Measurements from ENCODE around the gene TPGS2. TPM values are rescaled to one million over a fixed set of nuclear protein-coding genes. Genes with fewer than 3 reads are reported as not detected.

TPGS2 gene
- total RNA-seq, 1 donor from 2014 or later = 81.6 TPM

GRCh38 chr18:36843199-36843598 is 14.4 kb upstream of the TPGS2 start:
- Mint-ChIP-seq H3K4me3 (ENCODE audit: low read depth) (no peak overlapping the region), H3K36me3 (ENCODE audit: low read depth) (peaks cover 26% of the 10 kb centered on the region), H3K9me3 (no peaks in the 10 kb centered on the region), H3K27ac (no peak overlapping the region), H3K27me3 (ENCODE audit: low read depth) (no peaks in the 10 kb centered on the region), H3K4me1 (ENCODE audit: low read depth) (peaks cover 1% of the 10 kb centered on the region)
- no peak for DNase-seq (ENCODE audit: low spot score)
- intact Hi-C loops (cut with micrococcal nuclease) = no loop called here

DNA sequence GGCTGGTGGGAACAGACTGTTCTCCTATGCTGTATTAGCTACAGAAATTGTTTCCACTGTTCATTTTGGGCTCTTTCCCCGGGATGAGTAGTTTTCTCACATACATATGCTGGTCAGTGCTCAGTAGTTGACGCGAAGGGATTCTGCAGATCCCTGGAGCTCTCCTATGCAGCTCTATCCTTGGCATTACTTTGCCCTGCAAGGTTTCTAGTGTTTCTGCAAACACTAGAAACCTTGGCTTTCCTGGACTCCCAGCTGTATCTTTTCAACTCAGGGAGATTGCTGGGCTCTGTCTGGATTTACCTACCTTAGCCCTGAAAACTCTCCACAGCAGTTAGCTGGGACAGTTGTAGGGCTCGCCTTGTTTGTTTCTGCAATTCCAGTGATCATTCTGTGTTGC is 11.0 kb upstream of the TPGS2 start:
- no peak for DNase-seq (ENCODE audit: low spot score)
- Mint-ChIP-seq H3K9me3 (no peaks in the 10 kb centered on the region), H3K36me3 (ENCODE audit: low read depth) (peaks cover 50% of the 10 kb centered on the region), H3K27me3 (ENCODE audit: low read depth) (no peaks in the 10 kb centered on the region), H3K4me1 (ENCODE audit: low read depth) (peaks cover 1% of the 10 kb centered on the region), H3K4me3 (ENCODE audit: low read depth) (no peak overlapping the region), H3K27ac (no peak overlapping the region)
- intact Hi-C loops (cut with micrococcal nuclease) = no loop called here

DNA sequence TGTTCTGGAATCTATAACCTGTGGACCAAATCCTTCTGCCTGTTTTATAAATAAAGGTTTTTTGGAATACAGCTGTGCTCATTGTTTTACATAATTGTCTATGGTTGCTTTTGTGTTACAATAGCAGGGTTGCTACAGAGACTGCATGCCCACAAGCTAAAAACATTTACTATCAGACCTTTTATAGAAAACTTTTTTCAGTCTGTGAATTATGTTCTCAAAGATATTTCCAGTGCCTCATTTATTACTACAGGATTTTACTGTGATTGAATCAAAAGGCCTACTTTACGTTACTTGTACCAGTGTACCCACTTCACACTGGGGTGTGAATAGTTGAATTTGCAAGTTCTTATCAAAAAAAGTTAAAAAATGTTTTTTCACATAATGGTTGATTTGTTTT is 7.1 kb upstream of the TPGS2 start:
- no peak for DNase-seq (ENCODE audit: low spot score)
- Mint-ChIP-seq H3K4me3 (ENCODE audit: low read depth) (no peak overlapping the region), H3K27ac (no peak overlapping the region), H3K4me1 (ENCODE audit: low read depth) (peaks cover 10% of the 10 kb centered on the region), H3K9me3 (no peaks in the 10 kb centered on the region), H3K36me3 (ENCODE audit: low read depth) (peaks cover 45% of the 10 kb centered on the region), H3K27me3 (ENCODE audit: low read depth) (no peaks in the 10 kb centered on the region)
- intact Hi-C loops (cut with micrococcal nuclease) = no loop called here

DNA sequence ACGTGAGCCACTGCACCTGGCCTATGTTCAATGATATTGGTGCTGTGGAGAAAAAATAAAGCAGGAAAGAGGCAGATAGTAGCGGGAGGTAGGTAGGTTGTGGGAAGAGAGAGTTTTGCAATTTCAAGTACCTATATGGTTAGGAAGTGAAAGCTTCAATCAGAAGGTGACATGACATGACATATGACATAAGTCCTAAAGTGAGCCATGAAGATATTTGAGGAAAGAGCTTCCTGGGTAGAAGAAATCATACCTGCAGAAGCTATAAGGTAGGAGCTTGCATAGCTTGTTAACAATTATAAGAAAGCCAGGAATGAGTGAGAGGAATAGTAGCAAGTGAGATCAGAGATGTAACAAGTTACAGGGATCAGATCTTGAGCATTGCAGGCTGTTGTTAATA is 4.3 kb upstream of the TPGS2 start:
- intact Hi-C loops (cut with micrococcal nuclease) = no loop called here
- DNase-seq (ENCODE audit: low spot score) = no peak
- no peak overlapping the region for H3K4me3 Mint-ChIP-seq (ENCODE audit: low read depth)
- peaks cover 23% of the 10 kb centered on the region for H3K36me3 Mint-ChIP-seq (ENCODE audit: low read depth)
- H3K27me3 Mint-ChIP-seq (ENCODE audit: low read depth) = no peaks in the 10 kb centered on the region
- H3K4me1 Mint-ChIP-seq (ENCODE audit: low read depth) = peaks cover 25% of the 10 kb centered on the region
- H3K27ac Mint-ChIP-seq = no peak overlapping the region
- H3K9me3 Mint-ChIP-seq = no peaks in the 10 kb centered on the region

- Mint-ChIP-seq H3K27ac (no peak overlapping the region), H3K4me1 (ENCODE audit: low read depth) (peaks cover 38% of the 10 kb centered on the region), H3K36me3 (ENCODE audit: low read depth) (peaks cover 17% of the 10 kb centered on the region), H3K27me3 (ENCODE audit: low read depth) (no peaks in the 10 kb centered on the region), H3K4me3 (ENCODE audit: low read depth) (no peak overlapping the region), H3K9me3 (no peaks in the 10 kb centered on the region)
- DNase-seq (ENCODE audit: low spot score) = no peak
- intact Hi-C loops (cut with micrococcal nuclease) = no loop called here
These were observed 2.3 kb upstream of the TPGS2 start for GRCh38 chr18:36831139-36831538.

GRCh38 chr18:36830158-36830495 is 1.3 kb upstream of the TPGS2 start:
- peak overlapping the region; percentile 9 for H3K27ac Mint-ChIP-seq
- peaks cover 38% of the 10 kb centered on the region for H3K4me1 Mint-ChIP-seq (ENCODE audit: low read depth)
- peak overlapping the region; percentile 88 for H3K4me3 Mint-ChIP-seq (ENCODE audit: low read depth)
- no peaks in the 10 kb centered on the region for H3K27me3 Mint-ChIP-seq (ENCODE audit: low read depth)
- peaks cover 10% of the 10 kb centered on the region for H3K36me3 Mint-ChIP-seq (ENCODE audit: low read depth)
- no peak for DNase-seq (ENCODE audit: low spot score)
- no peaks in the 10 kb centered on the region for H3K9me3 Mint-ChIP-seq
- intact Hi-C loops (cut with micrococcal nuclease) = no loop called here

- peaks cover 15% of the 10 kb centered on the region for H3K36me3 Mint-ChIP-seq (ENCODE audit: low read depth)
- DNase-seq (ENCODE audit: low spot score) = no peak
- H3K27me3 Mint-ChIP-seq (ENCODE audit: low read depth) = no peaks in the 10 kb centered on the region
- peak overlapping the region; percentile 88 for H3K4me3 Mint-ChIP-seq (ENCODE audit: low read depth)
- peaks cover 40% of the 10 kb centered on the region for H3K4me1 Mint-ChIP-seq (ENCODE audit: low read depth)
- no peaks in the 10 kb centered on the region for H3K9me3 Mint-ChIP-seq
- intact Hi-C loops (cut with micrococcal nuclease) = loop anchor here (2.0 to 5.0 kb wide), 4 partner anchors 21 to 857 kb away; partner anchors contain the start of genes ELP2, RMP24 and SLC39A6
- H3K27ac Mint-ChIP-seq = peak overlapping the region; percentile 78
These were observed 758 bp upstream of the TPGS2 start for GRCh38 chr18:36829362-36830157.

- Mint-ChIP-seq H3K36me3 (ENCODE audit: low read depth) (peaks cover 26% of the 10 kb centered on the region), H3K4me1 (ENCODE audit: low read depth) (peaks cover 46% of the 10 kb centered on the region), H3K4me3 (ENCODE audit: low read depth) (peak overlapping the region; percentile 88), H3K9me3 (no peaks in the 10 kb centered on the region), H3K27me3 (ENCODE audit: low read depth) (no peaks in the 10 kb centered on the region), H3K27ac (peak overlapping the region; percentile 95)
- intact Hi-C loops (cut with micrococcal nuclease) = loop anchor here (2.0 to 5.0 kb wide), 4 partner anchors 23 to 855 kb away; partner anchors contain the start of genes ELP2, RMP24 and SLC39A6
- DNase-seq (ENCODE audit: low spot score) = peak; percentile 15
These were observed 609 bp downstream of the TPGS2 start for GRCh38 chr18:36828157-36828629.

- Mint-ChIP-seq H3K4me3 (ENCODE audit: low read depth) (no peak overlapping the region), H3K36me3 (ENCODE audit: low read depth) (peaks cover 30% of the 10 kb centered on the region), H3K9me3 (no peaks in the 10 kb centered on the region), H3K27ac (no peak overlapping the region), H3K27me3 (ENCODE audit: low read depth) (no peaks in the 10 kb centered on the region), H3K4me1 (ENCODE audit: low read depth) (peaks cover 43% of the 10 kb centered on the region)
- no peak for DNase-seq (ENCODE audit: low spot score)
- intact Hi-C loops (cut with micrococcal nuclease) = loop anchor here (5.0 kb wide), 1 partner anchor 54 kb away; no protein-coding TSS in a partner anchor
These were observed 2.2 kb downstream of the TPGS2 start for GRCh38 chr18:36826556-36826955.

- H3K4me1 Mint-ChIP-seq (ENCODE audit: low read depth) = peaks cover 34% of the 10 kb centered on the region
- no peaks in the 10 kb centered on the region for H3K9me3 Mint-ChIP-seq
- H3K36me3 Mint-ChIP-seq (ENCODE audit: low read depth) = peaks cover 38% of the 10 kb centered on the region
- H3K4me3 Mint-ChIP-seq (ENCODE audit: low read depth) = no peak overlapping the region
- H3K27me3 Mint-ChIP-seq (ENCODE audit: low read depth) = no peaks in the 10 kb centered on the region
- no peak overlapping the region for H3K27ac Mint-ChIP-seq
- intact Hi-C loops (cut with micrococcal nuclease) = loop anchor here (5.0 kb wide), 1 partner anchor 53 kb away; no protein-coding TSS in a partner anchor
- no peak for DNase-seq (ENCODE audit: low spot score)
These were observed 3.3 kb downstream of the TPGS2 start for GRCh38 chr18:36825526-36825925.

- Mint-ChIP-seq H3K27me3 (ENCODE audit: low read depth) (no peaks in the 10 kb centered on the region), H3K4me1 (ENCODE audit: low read depth) (peaks cover 14% of the 10 kb centered on the region), H3K9me3 (no peaks in the 10 kb centered on the region), H3K4me3 (ENCODE audit: low read depth) (no peak overlapping the region), H3K27ac (no peak overlapping the region), H3K36me3 (ENCODE audit: low read depth) (peaks cover 57% of the 10 kb centered on the region)
- DNase-seq (ENCODE audit: low spot score) = no peak
- intact Hi-C loops (cut with micrococcal nuclease) = no loop called here
These were observed 7.1 kb downstream of the TPGS2 start for GRCh38 chr18:36821681-36822080.

DNA sequence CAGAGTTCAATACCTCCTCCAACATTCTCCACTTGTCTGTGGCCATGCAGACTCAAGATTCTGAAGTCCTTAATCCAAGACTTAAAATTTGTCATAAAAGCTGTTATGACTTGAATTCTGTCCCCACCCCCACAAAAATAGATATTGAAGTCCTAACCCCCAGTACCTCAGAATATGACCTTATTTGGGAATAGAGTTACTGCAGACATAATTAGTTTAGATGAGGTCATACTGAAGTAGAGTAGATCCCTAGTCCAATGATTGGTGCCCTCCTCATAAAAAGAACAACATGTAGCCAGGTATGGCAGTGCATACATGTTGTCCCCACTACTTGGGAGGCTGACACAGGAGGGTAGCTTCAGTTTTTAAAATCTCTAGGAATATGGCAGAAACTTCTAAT is 9.2 kb downstream of the TPGS2 start:
- H3K4me3 Mint-ChIP-seq (ENCODE audit: low read depth) = no peak overlapping the region
- H3K4me1 Mint-ChIP-seq (ENCODE audit: low read depth) = peaks cover 9% of the 10 kb centered on the region
- H3K27ac Mint-ChIP-seq = no peak overlapping the region
- DNase-seq (ENCODE audit: low spot score) = no peak
- intact Hi-C loops (cut with micrococcal nuclease) = no loop called here
- H3K36me3 Mint-ChIP-seq (ENCODE audit: low read depth) = peaks cover 62% of the 10 kb centered on the region
- H3K9me3 Mint-ChIP-seq = no peaks in the 10 kb centered on the region
- H3K27me3 Mint-ChIP-seq (ENCODE audit: low read depth) = no peaks in the 10 kb centered on the region

GRCh38 chr18:36818652-36819051 is 10.2 kb downstream of the TPGS2 start:
- Mint-ChIP-seq H3K27me3 (ENCODE audit: low read depth) (no peaks in the 10 kb centered on the region), H3K36me3 (ENCODE audit: low read depth) (peaks cover 62% of the 10 kb centered on the region), H3K9me3 (no peaks in the 10 kb centered on the region), H3K4me1 (ENCODE audit: low read depth) (no peaks in the 10 kb centered on the region), H3K4me3 (ENCODE audit: low read depth) (no peak overlapping the region), H3K27ac (no peak overlapping the region)
- DNase-seq (ENCODE audit: low spot score) = no peak
- intact Hi-C loops (cut with micrococcal nuclease) = no loop called here

Measured in activated T-helper 2 cell treated with anti-CD3 and anti-CD28 coated beads, Interferon-gamma antibody, Interleukin-2, Interleukin-4, amounts not matched to agents 10 μg/mL and 5 μg/mL and 100 μg/mL, durations not matched to agents 14 hours and 24 hours and 36 hours (primary cell).